ENCODE measurements around the gene HYLS1. TPM values are rescaled to one million over a fixed set of nuclear protein-coding genes. Genes with fewer than 3 reads are reported as not detected.

HYLS1 gene
- total and polyA plus RNA-seq, 9 donors, result 2.2 to 8.8 (median 4.5) TPM

- intact Hi-C loops (cut with DNase I), result loop anchor here in 3 of 4 donors (2.0 to 5.0 kb wide), 3 partner anchors 266 to 268 kb away; no protein-coding TSS in a partner anchor
- Histone ChIP-seq H3K4me3 (no peak overlapping the region), H3K27ac (no peak overlapping the region), H3K36me3 (no peaks in the 10 kb centered on the region), H3K27me3 (no peaks in the 10 kb centered on the region), H3K4me1 (ENCODE audit: insufficient read depth) (no peaks in the 10 kb centered on the region), H3K9me3 (no peaks in the 10 kb centered on the region)
- 27 to 47% (median 37%) methylated on average over 6 of the region's 6 CpGs for WGBS, 3 donors
- TF ChIP-seq POLR2A (IDR thresholded peaks at IDR 0.05), result no peak
- no peak for TF ChIP-seq EP300 (IDR thresholded peaks at IDR 0.05)
- TF ChIP-seq, protein P1, sequence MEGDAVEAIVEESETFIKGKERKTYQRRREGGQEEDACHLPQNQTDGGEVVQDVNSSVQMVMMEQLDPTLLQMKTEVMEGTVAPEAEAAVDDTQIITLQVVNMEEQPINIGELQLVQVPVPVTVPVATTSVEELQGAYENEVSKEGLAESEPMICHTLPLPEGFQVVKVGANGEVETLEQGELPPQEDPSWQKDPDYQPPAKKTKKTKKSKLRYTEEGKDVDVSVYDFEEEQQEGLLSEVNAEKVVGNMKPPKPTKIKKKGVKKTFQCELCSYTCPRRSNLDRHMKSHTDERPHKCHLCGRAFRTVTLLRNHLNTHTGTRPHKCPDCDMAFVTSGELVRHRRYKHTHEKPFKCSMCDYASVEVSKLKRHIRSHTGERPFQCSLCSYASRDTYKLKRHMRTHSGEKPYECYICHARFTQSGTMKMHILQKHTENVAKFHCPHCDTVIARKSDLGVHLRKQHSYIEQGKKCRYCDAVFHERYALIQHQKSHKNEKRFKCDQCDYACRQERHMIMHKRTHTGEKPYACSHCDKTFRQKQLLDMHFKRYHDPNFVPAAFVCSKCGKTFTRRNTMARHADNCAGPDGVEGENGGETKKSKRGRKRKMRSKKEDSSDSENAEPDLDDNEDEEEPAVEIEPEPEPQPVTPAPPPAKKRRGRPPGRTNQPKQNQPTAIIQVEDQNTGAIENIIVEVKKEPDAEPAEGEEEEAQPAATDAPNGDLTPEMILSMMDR (IDR thresholded peaks at IDR 0.05), result no peak
- no peak for DNase-seq
These were observed 37.8 kb downstream of the HYLS1 start for GRCh38 chr11:125925247-125925740.

DNA sequence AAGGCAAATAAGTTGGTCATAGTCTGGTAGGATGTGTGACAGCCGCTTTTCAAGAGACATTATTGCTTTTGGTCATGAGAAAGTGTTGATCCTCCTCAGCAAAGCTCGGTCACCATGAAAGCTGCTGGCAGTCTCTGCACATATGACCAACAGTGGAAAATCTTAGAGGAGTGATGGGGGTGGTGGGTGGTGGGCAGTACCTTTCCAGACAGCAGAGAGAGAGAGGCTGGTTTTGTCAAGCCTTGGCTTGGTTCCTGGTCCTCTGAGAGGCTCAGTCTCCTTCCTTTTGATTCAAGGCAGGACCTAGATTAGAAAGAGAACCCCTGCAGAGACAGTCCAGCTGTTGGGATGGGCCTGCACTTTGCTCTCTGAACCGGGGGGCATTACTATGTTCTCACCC, 38.3 kb downstream of the HYLS1 start:
- Histone ChIP-seq H3K36me3 (no peaks in the 10 kb centered on the region), H3K27ac (no peak overlapping the region), H3K4me1 (ENCODE audit: insufficient read depth) (no peaks in the 10 kb centered on the region), H3K4me3 (no peak overlapping the region), H3K9me3 (no peaks in the 10 kb centered on the region), H3K27me3 (no peaks in the 10 kb centered on the region)
- intact Hi-C loops (cut with DNase I), result loop anchor here in 3 of 4 donors (2.0 to 5.0 kb wide), 3 partner anchors 265 to 267 kb away; no protein-coding TSS in a partner anchor
- TF ChIP-seq, protein P1 (IDR thresholded peaks at IDR 0.05), result no peak
- no peak for TF ChIP-seq POLR2A (IDR thresholded peaks at IDR 0.05)
- no peak for TF ChIP-seq EP300 (IDR thresholded peaks at IDR 0.05)
- no peak for DNase-seq
- WGBS, 3 donors, result 66 to 68% (median 67%) methylated on average over 3 of the region's 3 CpGs

DNA sequence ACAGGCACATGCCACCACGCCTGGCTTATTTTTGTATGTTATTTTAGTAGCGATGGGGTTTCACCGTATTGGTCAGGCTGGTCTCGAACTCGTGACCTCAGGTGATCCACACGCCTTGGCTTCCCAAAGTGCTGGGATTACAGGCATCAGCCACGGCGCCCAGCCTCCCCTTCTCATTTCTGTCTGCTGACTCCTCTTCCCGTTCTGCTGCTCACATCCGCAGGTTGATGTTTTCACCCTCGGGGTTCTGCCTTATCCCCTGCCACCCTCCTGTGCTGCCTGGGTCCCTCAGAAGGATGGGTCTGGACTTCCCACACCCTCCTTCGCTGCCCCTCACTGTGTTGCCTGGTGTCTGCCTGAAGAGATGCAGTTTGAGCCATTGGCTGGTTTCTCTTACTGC, 39.2 kb downstream of the HYLS1 start:
- no peak overlapping the region for H3K27ac ChIP-seq
- H3K4me3 ChIP-seq, result no peak overlapping the region
- no peaks in the 10 kb centered on the region for H3K9me3 ChIP-seq
- no peaks in the 10 kb centered on the region for H3K36me3 ChIP-seq
- intact Hi-C loops (cut with DNase I), result loop anchor here in 1 of 4 donors (5.0 kb wide), 1 partner anchor 266 kb away; no protein-coding TSS in a partner anchor
- DNase-seq, result no peak
- H3K27me3 ChIP-seq, result no peaks in the 10 kb centered on the region
- H3K4me1 ChIP-seq (ENCODE audit: insufficient read depth), result no peaks in the 10 kb centered on the region
- WGBS, 3 donors, result 94 to 96% (median 95%) methylated on average over 12 of the region's 12 CpGs
- TF ChIP-seq EP300 (IDR thresholded peaks at IDR 0.05) (no peak), POLR2A (IDR thresholded peaks at IDR 0.05) (no peak)
- TF ChIP-seq, protein P1 (IDR thresholded peaks at IDR 0.05), result no peak

DNA sequence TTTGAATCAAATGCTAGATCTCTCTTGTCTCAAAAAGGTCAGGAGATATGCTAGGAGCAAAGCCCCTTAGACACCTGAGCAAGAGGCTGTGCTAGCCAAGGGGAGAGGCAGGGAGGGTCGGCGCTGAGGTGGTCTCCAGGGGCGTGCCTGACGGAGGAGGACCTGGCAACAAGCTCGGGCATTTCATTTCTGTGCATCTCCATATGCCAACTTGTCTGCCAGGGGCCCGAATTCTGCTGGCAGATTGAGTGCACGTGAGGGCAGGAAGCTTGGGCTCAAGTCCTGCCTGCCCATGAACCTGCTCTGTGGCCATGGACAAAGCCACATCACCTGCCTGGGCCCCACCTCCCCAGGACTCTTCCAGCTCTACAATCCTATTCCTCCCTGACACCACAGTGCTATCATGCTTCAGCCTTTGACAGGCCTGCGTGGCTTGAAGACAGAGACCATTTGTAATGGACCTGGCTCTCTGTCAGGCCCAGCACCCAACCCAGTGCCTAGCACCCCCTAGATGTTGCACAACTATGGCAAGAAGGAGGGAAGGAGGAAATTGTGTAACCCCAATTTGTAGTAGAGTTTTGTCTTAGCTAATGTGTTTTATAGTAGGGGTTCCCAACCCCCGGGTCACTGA, 42.1 kb downstream of the HYLS1 start:
- Histone ChIP-seq H3K27ac (no peak overlapping the region), H3K36me3 (no peaks in the 10 kb centered on the region), H3K4me3 (no peak overlapping the region), H3K9me3 (no peaks in the 10 kb centered on the region), H3K4me1 (ENCODE audit: insufficient read depth) (no peaks in the 10 kb centered on the region), H3K27me3 (no peaks in the 10 kb centered on the region)
- intact Hi-C loops (cut with DNase I), result loop anchor here in 1 of 4 donors (5.0 kb wide), 1 partner anchor 263 kb away; no protein-coding TSS in a partner anchor
- 89 to 90% (median 89%) methylated on average over 9 of the region's 9 CpGs for WGBS, 3 donors
- TF ChIP-seq POLR2A (IDR thresholded peaks at IDR 0.05), result no peak
- TF ChIP-seq, protein P1 (IDR thresholded peaks at IDR 0.05), result no peak
- TF ChIP-seq EP300 (IDR thresholded peaks at IDR 0.05), result no peak
- DNase-seq, result no peak
